ENCODE data around the gene UBE2N.

UBE2N gene

GRCh38 chr12:93397412-93397811, 44.3 kb downstream of the UBE2N start:
- TF ChIP-seq CTCF (IDR thresholded peaks at IDR 0.05; ENCODE audit: low read length): no peak
- no peak for TF ChIP-seq EZH2phosphoT487 (IDR thresholded peaks at IDR 0.05; ENCODE audit: low read length)
- TF ChIP-seq EZH2 (optimal IDR thresholded peaks at IDR 0.05; ENCODE audit: low read depth, low read length): no peak
- Histone ChIP-seq H3K4me1 (ENCODE audit: low read length) (no peaks in the 10 kb centered on the region), H3F3A (ENCODE audit: insufficient read depth, low read length) (peaks cover 5% of the 10 kb centered on the region; the same call in 1 of the 2 replicates), H3K9ac (ENCODE audit: low read length) (no peak overlapping the region), H3K27me3 (replicated peaks; ENCODE audit: insufficient read depth, low read length) (no peaks in the 10 kb centered on the region), H2AFZ (ENCODE audit: low read length) (no peak overlapping the region), H4K20me1 (ENCODE audit: insufficient read depth, low read length) (no peaks in the 10 kb centered on the region), H3K79me2 (ENCODE audit: low read length) (peaks cover 25% of the 10 kb centered on the region), H3K9me2 (replicated peaks; ENCODE audit: insufficient read depth, low read length) (no peaks in the 10 kb centered on the region), H3K4me2 (ENCODE audit: low read depth, low read length) (no peak overlapping the region), H3K4me3 (ENCODE audit: low read length) (no peak overlapping the region), H3K27ac (ENCODE audit: low read length) (no peak overlapping the region), H3K9me3 (replicated peaks; ENCODE audit: insufficient read depth, low read length) (no peaks in the 10 kb centered on the region), H3K36me3 (replicated peaks; ENCODE audit: insufficient read depth, low read length) (no peaks in the 10 kb centered on the region)
- DNase-seq: no peak

DNA sequence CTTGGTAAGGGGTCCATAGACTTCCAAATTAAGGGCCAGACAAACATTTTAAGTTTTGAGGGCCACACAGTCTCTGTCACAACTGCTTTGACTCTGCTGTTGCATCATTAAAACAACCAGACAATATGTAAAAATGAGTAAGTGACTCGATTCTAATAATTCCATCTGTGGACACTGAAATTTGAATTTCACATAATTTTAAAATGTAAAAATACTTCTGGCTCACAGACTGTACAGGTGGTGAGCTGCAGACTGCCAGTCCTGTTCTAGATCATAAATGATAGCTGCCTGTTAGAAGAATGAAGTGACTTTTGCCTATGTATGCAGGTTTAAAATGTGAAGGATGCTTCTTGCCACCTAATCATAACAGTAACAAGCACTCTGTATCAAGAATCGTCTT, 48.3 kb downstream of the UBE2N start:
- Histone ChIP-seq H3K4me2 (ENCODE audit: low read depth, low read length) (no peak overlapping the region), H3K27ac (ENCODE audit: low read length) (no peak overlapping the region), H3K4me3 (ENCODE audit: low read length) (no peak overlapping the region), H3K9me2 (replicated peaks; ENCODE audit: insufficient read depth, low read length) (no peaks in the 10 kb centered on the region), H2AFZ (ENCODE audit: low read length) (no peak overlapping the region), H3K36me3 (replicated peaks; ENCODE audit: insufficient read depth, low read length) (no peaks in the 10 kb centered on the region), H3K79me2 (ENCODE audit: low read length) (peaks cover 62% of the 10 kb centered on the region), H3K9ac (ENCODE audit: low read length) (no peak overlapping the region), H3K9me3 (replicated peaks; ENCODE audit: insufficient read depth, low read length) (no peaks in the 10 kb centered on the region), H3K27me3 (replicated peaks; ENCODE audit: insufficient read depth, low read length) (no peaks in the 10 kb centered on the region), H3F3A (ENCODE audit: insufficient read depth, low read length) (peaks cover 5% of the 10 kb centered on the region; the same call in 1 of the 2 replicates), H3K4me1 (ENCODE audit: low read length) (no peaks in the 10 kb centered on the region), H4K20me1 (ENCODE audit: insufficient read depth, low read length) (peaks cover 7% of the 10 kb centered on the region; the same call in 1 of the 2 replicates)
- DNase-seq: no peak
- TF ChIP-seq EZH2phosphoT487 (IDR thresholded peaks at IDR 0.05; ENCODE audit: low read length) (no peak), EZH2 (optimal IDR thresholded peaks at IDR 0.05; ENCODE audit: low read depth, low read length) (no peak), CTCF (IDR thresholded peaks at IDR 0.05; ENCODE audit: low read length) (no peak)

DNA sequence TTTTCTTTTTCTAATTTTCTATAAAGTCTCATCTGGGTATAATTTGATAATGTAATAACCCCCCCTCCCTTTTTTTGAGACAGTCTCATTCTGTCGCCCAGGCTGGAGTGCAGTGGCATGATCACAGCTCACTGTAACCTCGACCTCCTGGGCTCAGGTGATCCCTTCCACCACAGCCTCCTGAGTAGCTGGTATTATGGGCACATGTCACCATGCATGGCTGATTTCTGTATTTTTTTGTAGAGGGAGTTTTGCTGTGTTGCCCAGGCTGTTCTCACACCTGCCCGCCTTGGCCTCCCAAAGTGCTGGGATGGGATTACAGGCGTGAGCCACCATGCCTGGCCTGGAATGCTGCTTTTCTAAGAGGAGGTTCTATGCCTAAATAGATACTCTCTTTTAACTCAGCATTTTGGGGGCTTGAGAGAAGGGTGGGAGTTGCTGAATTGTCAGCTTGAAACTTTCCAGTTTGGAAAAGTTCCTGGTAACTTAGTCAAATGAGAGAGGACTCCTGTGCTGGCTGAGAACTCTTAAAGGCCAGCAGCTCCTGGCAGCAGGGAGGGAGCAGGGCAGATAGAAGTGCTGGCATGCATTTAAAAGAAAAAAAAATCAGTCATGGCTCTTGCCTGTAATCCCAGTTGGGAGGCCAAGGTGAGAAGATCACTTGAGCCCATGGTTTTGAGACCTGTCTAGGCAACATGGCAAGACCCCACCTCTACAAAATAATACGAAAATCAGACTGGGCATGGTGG, 51.0 kb downstream of the UBE2N start:
- no peaks in the 10 kb centered on the region for H3K9me2 ChIP-seq (replicated peaks; ENCODE audit: insufficient read depth, low read length)
- no peak overlapping the region for H3K9ac ChIP-seq (ENCODE audit: low read length)
- TF ChIP-seq EZH2 (optimal IDR thresholded peaks at IDR 0.05; ENCODE audit: low read depth, low read length) (no peak), EZH2phosphoT487 (IDR thresholded peaks at IDR 0.05; ENCODE audit: low read length) (no peak), CTCF (IDR thresholded peaks at IDR 0.05; ENCODE audit: low read length) (no peak)
- H2AFZ ChIP-seq (ENCODE audit: low read length): no peak overlapping the region
- H3K27me3 ChIP-seq (replicated peaks; ENCODE audit: insufficient read depth, low read length): no peaks in the 10 kb centered on the region
- H3K79me2 ChIP-seq (ENCODE audit: low read length): peaks cover 75% of the 10 kb centered on the region
- no peaks in the 10 kb centered on the region for H3K36me3 ChIP-seq (replicated peaks; ENCODE audit: insufficient read depth, low read length)
- H3K4me3 ChIP-seq (ENCODE audit: low read length): no peak overlapping the region
- H3K27ac ChIP-seq (ENCODE audit: low read length): no peak overlapping the region
- peaks cover 17% of the 10 kb centered on the region for H4K20me1 ChIP-seq (ENCODE audit: insufficient read depth, low read length)
- no peaks in the 10 kb centered on the region for H3F3A ChIP-seq (ENCODE audit: insufficient read depth, low read length)
- no peak for DNase-seq
- H3K4me2 ChIP-seq (ENCODE audit: low read depth, low read length): no peak overlapping the region
- no peaks in the 10 kb centered on the region for H3K4me1 ChIP-seq (ENCODE audit: low read length)
- H3K9me3 ChIP-seq (replicated peaks; ENCODE audit: insufficient read depth, low read length): no peaks in the 10 kb centered on the region
